GM23248 (cell line): Measurements from ENCODE around the gene MYO1H.

Experiments used
- EZH2 ChIP-seq: fragments of 200-600 bp; sonication (generic); IDR thresholded peaks from 2 replicates; pipeline ENCODE4 v1.6.1; 2018; ENCODE audit warnings: antibody characterized with exemption, mild to moderate bottlenecking; ENCODE audit not compliant: insufficient read depth, poor library complexity, severe bottlenecking
- EZH2phosphoT487 ChIP-seq: fragments of 200-600 bp; sonication (generic); IDR thresholded peaks from 2 replicates; pipeline ENCODE4 v1.6.1; 2018; ENCODE audit warnings: antibody characterized with exemption, moderate library complexity, mild to moderate bottlenecking, low read depth; ENCODE audit not compliant: insufficient read depth

GRCh38 chr12:109444259-109444658 is 96.6 kb downstream of the MYO1H start:
- no peak for TF ChIP-seq EZH2
- no peak for TF ChIP-seq EZH2phosphoT487
